Upper lobe of left lung (tissue), 6 donors: ENCODE results near the gene SSB. TPM values are rescaled to one million over a fixed set of nuclear protein-coding genes. Genes with fewer than 3 reads are reported as not detected.
"Not testable (repeated sequence)": the region's sequence is repeated elsewhere in the genome, so short reads cannot be mapped to it uniquely, and the experiment has no call there.

Experiments used
- ATAC-seq, 2 donors: fragments of 200-7000 bp; cut with Tn5 transposase; one replicate each; pipeline ENCODE4 v1.9.1; 2022; ENCODE audit warnings: mild to moderate bottlenecking in 2 of 2, moderate library complexity in 2 of 2; ENCODE audit not compliant: low FRiP score in 2 of 2
- DNase-seq, 2 donors: peaks; one replicate each; pipeline ENCODE4 v3.0.0-alpha.2; 2019 to 2020
- H3K27ac ChIP-seq, 4 donors: fragments of 200-600 bp; sonication (generic); one replicate each; pipeline ENCODE4 v1.5.1; 2016 to 2019
- H3K27me3 ChIP-seq, 4 donors: fragments of 200-600 bp; sonication (generic); one replicate each; pipeline ENCODE4 v1.5.1; 2017 to 2019
- H3K36me3 ChIP-seq, 4 donors: fragments of 200-600 bp; sonication (generic); one replicate each; pipeline ENCODE4 v1.5.1; 2016 to 2019
- H3K4me1 ChIP-seq, 4 donors: fragments of 200-600 bp; sonication (generic); one replicate each; pipeline ENCODE4 v1.5.1; 2018 to 2019
- H3K4me3 ChIP-seq, 4 donors: fragments of 200-600 bp; sonication (generic); one replicate each; pipeline ENCODE4 v1.5.1; 2017 to 2019; ENCODE audit warnings: mild to moderate bottlenecking in 2 of 4, moderate library complexity in 1 of 4
- H3K9me3 ChIP-seq, 4 donors: fragments of 200-600 bp; sonication (generic); one replicate each; pipeline ENCODE4 v1.5.1; 2018 to 2019
- CTCF ChIP-seq, 6 experiments: fragments of 450-650 bp in 4 of 6; fragments of 200-600 bp in 2 of 6; sonication (generic) in 2 of 6; IDR thresholded peaks; one replicate each; pipeline ENCODE4 v1.5.1; 2016 to 2019; ENCODE audit warnings: antibody characterized with exemption in 6 of 6
- EP300 ChIP-seq, 4 donors: sonication (generic); formaldehyde crosslinking; IDR thresholded peaks; one replicate each; pipeline ENCODE4 v1.5.1; 2017; ENCODE audit warnings: antibody characterized with exemption in 4 of 4, control low read depth in 2 of 4
- POLR2A ChIP-seq, 4 donors: fragments of 450-650 bp; IDR thresholded peaks; one replicate each; pipeline ENCODE4 v1.5.1; 2016 to 2017; ENCODE audit warnings: antibody characterized with exemption in 4 of 4, mild to moderate bottlenecking in 2 of 4
- POLR2AphosphoS5 ChIP-seq, 2 donors: sonication (generic); formaldehyde crosslinking; IDR thresholded peaks; one replicate each; pipeline ENCODE4 v1.5.1; 2017; ENCODE audit warnings: antibody characterized with exemption in 2 of 2
- WGBS, 2 donors: methylation state at CpG; one replicate each; pipeline ENCODE4 v1.1.5; 2017 to 2018; 5-methylcytosine and 5-hydroxymethylcytosine counted together
- total RNA-seq, 6 donors: library from RNA; depleted of rRNA in 4 of 6; stranded (reverse); fragments of >200 nt in 4 of 6; gene quantifications; one replicate each; pipeline versions ENCODE4 v1.1.0 to v1.2.1, GENCODE V29; 2016 to 2021
- donor health status: DM: no; HTN: no; CAD: no; lungs with moderate emphysema.
- donor health status: DM: no; HTN: yes; CAD: no; lungs with severe emphysema.

Gene SSB
- total RNA-seq, 6 donors from 2014 or later, result 29.3 to 111 (median 55.7) TPM

GRCh38 chr2:169808221-169808620, 9.6 kb downstream of the SSB start:
- WGBS, 2 donors, result 72 to 89% methylated on average over 4 of the region's 4 CpGs

GRCh38 chr2:169815849-169816248, 17.2 kb downstream of the SSB start:
- H3K36me3 ChIP-seq, result peaks cover 13 to 78% (median 47%) of the 10 kb centered on the region in 4 donors
- no peak overlapping the region for H3K27ac ChIP-seq
- no peaks in the 10 kb centered on the region for H3K27me3 ChIP-seq
- DNase-seq, result no peak
- no peak overlapping the region for H3K4me3 ChIP-seq
- peaks cover 0 to 5% (median 0%) of the 10 kb centered on the region in 4 donors for H3K4me1 ChIP-seq
- 68 to 78% methylated on average over 1 of the region's 1 CpG for WGBS, 2 donors
- no peak for TF ChIP-seq EP300 (IDR thresholded peaks at IDR 0.05)
- TF ChIP-seq POLR2A (IDR thresholded peaks at IDR 0.05), result no peak
- TF ChIP-seq POLR2AphosphoS5 (IDR thresholded peaks at IDR 0.05), result no peak
- TF ChIP-seq CTCF (IDR thresholded peaks at IDR 0.05), result no peak
- no peak for ATAC-seq
- H3K9me3 ChIP-seq, result no peaks in the 10 kb centered on the region

More at GRCh38 chr2:169808221-169808620, 9.6 kb downstream of the SSB start:
- no peak for TF ChIP-seq EP300 (IDR thresholded peaks at IDR 0.05)
- no peak for TF ChIP-seq POLR2AphosphoS5 (IDR thresholded peaks at IDR 0.05)
- no peak for TF ChIP-seq CTCF (IDR thresholded peaks at IDR 0.05)
- no peak for TF ChIP-seq POLR2A (IDR thresholded peaks at IDR 0.05)
- Histone ChIP-seq H3K27me3 (no peaks in the 10 kb centered on the region), H3K9me3 (no peaks in the 10 kb centered on the region), H3K4me1 (no peaks in the 10 kb centered on the region), H3K4me3 (no peak overlapping the region), H3K36me3 (peaks cover 36 to 92% (median 63%) of the 10 kb centered on the region in 4 donors), H3K27ac (no peak overlapping the region)
- no peak for ATAC-seq
- DNase-seq, result no peak

- H3K4me3 ChIP-seq, DNase-seq, H3K4me1 ChIP-seq, H3K27ac ChIP-seq, H3K27me3 ChIP-seq, H3K9me3 ChIP-seq, ATAC-seq: not testable (repeated sequence)
- H3K36me3 ChIP-seq, result peaks cover 3 to 67% (median 43%) of the 10 kb centered on the region in 4 donors
Measured at GRCh38 chr2:169816961-169817360, 18.3 kb downstream of the SSB start.

GRCh38 chr2:169817369-169817768, 18.7 kb downstream of the SSB start:
- not testable (repeated sequence) for H3K9me3 ChIP-seq, H3K4me3 ChIP-seq, DNase-seq, H3K27ac ChIP-seq, ATAC-seq, H3K27me3 ChIP-seq
- 94 to 97% methylated on average over 6 of the region's 6 CpGs for WGBS, 2 donors
- peaks cover 3 to 63% (median 39%) of the 10 kb centered on the region in 4 donors for H3K36me3 ChIP-seq
- H3K4me1 ChIP-seq, result peaks cover 0 to 10% (median 2%) of the 10 kb centered on the region in 4 donors

DNA sequence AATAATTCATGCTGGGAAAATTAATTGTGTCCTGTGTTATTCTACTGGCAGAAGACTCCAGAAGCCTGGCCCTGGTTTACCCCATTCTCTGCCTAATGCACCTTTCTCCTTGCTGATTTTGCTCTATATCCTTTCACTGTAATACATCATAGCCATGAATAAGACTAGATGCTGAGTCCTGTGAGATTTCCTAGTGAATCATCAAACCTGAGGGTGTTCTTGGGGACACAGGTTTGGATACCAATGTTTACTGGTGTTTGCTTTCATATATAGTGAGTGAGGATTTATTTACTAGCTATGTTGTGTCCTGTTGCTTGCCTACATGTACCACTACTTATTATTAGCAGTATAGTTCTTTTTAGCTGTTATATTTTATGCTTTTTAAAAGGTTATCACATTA, 19.6 kb downstream of the SSB start:
- no peaks in the 10 kb centered on the region for H3K9me3 ChIP-seq
- ATAC-seq, result no peak

More for the DNA sequence above, 19.6 kb downstream of the SSB start:
- H3K4me3 ChIP-seq, result no peak overlapping the region
- TF ChIP-seq POLR2AphosphoS5 (IDR thresholded peaks at IDR 0.05) (no peak), CTCF (IDR thresholded peaks at IDR 0.05) (no peak), EP300 (IDR thresholded peaks at IDR 0.05) (no peak)
- no peak overlapping the region for H3K27ac ChIP-seq
- no peak for DNase-seq
- peaks cover 3 to 55% (median 32%) of the 10 kb centered on the region in 4 donors for H3K36me3 ChIP-seq
- H3K4me1 ChIP-seq, result peaks cover 4 to 19% (median 9%) of the 10 kb centered on the region in 4 donors
- no peaks in the 10 kb centered on the region for H3K27me3 ChIP-seq
